HG02885 (cell line): ENCODE results near the gene C20orf144.

ENCODE experiments used
- ATAC-seq: cut with Tn5 transposase; IDR thresholded peaks from one replicate; pipeline ENCODE4 v1.9.1; 2021; ENCODE audit warnings: mild to moderate bottlenecking; ENCODE audit not compliant: unreplicated experiment, poor library complexity

The C20orf144 gene

GRCh38 chr20:33674294-33675135 is 12.4 kb downstream of the C20orf144 start, which contains the start of gene NECAB3:
NECAB3 (minus strand) TSS chr20:33674428; CDS start chr20:33674352, 76 bp downstream.
- ATAC-seq, result peak; percentile 80

- ATAC-seq, result no peak
Observed at GRCh38 chr20:33675136-33675959, 13.2 kb downstream of the C20orf144 start.

GRCh38 chr20:33676121-33676520 is 14.0 kb downstream of the C20orf144 start:
- ATAC-seq, result no peak

GRCh38 chr20:33676652-33677645 is 14.8 kb downstream of the C20orf144 start:
- ATAC-seq, result no peak

GRCh38 chr20:33677991-33678702 is 16.0 kb downstream of the C20orf144 start:
- ATAC-seq, result no peak

GRCh38 chr20:33679758-33680485 is 17.8 kb downstream of the C20orf144 start:
- peak; percentile 61 for ATAC-seq

- no peak for ATAC-seq
Observed at GRCh38 chr20:33680686-33681085, 18.6 kb downstream of the C20orf144 start.

GRCh38 chr20:33681288-33681687 is 19.2 kb downstream of the C20orf144 start:
- ATAC-seq, result no peak

GRCh38 chr20:33681728-33682353 is 19.7 kb downstream of the C20orf144 start:
- no peak for ATAC-seq

- ATAC-seq, result no peak
Observed at GRCh38 chr20:33684533-33685327, 22.6 kb downstream of the C20orf144 start.

GRCh38 chr20:33685328-33686099 is 23.4 kb downstream of the C20orf144 start:
- ATAC-seq, result peak; percentile 37

- peak; percentile 88 for ATAC-seq
Observed at GRCh38 chr20:33686100-33686983, 24.2 kb downstream of the C20orf144 start, which contains the start of gene E2F1. E2F1 (minus strand) TSS chr20:33686385; CDS start chr20:33686264, 121 bp downstream.

- no peak for ATAC-seq
Observed at GRCh38 chr20:33686984-33687366, 24.8 kb downstream of the C20orf144 start.

GRCh38 chr20:33687370-33687915 is 25.3 kb downstream of the C20orf144 start:
- ATAC-seq, result no peak
